ENCODE results near the gene REM2. TPM values are rescaled to one million over a fixed set of nuclear protein-coding genes. Genes with fewer than 3 reads are reported as not detected.
"Not testable (repeated sequence)": the region's sequence is repeated elsewhere in the genome, so short reads cannot be mapped to it uniquely, and the experiment has no call there.

Gene REM2
- total RNA-seq, 2 experiments from 2014 or later: 0.98 to 1.2 TPM

DNA sequence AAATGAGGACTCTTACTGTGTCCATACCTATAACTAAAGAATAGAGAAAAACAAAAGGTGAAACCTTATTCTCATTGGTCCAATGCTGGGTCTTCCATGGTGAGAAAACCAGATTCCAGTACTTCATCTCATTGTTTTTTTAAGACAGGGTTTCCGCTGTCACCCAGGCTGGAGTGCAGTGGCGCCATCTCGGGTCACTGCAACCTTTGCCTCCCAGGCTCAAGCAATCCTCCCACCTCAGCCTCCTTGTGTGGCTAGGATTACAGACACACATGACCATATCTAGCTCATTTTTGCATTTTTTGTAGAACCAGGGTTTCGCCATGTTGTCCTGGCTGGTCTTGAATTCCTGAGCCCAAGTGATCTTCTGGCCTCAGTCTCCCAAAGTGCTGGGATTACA is 22.6 kb downstream of the REM2 start:
- Mint-ChIP-seq H3K9me3 (no peaks in the 10 kb centered on the region), H3K27ac (no peak overlapping the region), H3K36me3 (ENCODE audit: low read depth) (peaks cover 68% of the 10 kb centered on the region), H3K27me3 (no peaks in the 10 kb centered on the region), H3K4me1 (peaks cover 16% of the 10 kb centered on the region), H3K4me3 (no peak overlapping the region)
- DNase-seq: no peak
- ChIA-PET CTCF (interaction anchor here (1.1 kb wide), 1 partner anchor 10 kb away, joined by 3 read pairs; no protein-coding TSS in a partner anchor), POLR2A (interaction anchor here (1.4 kb wide), 1 partner anchor 12 kb away, joined by 5 read pairs; no protein-coding TSS in a partner anchor)

DNA sequence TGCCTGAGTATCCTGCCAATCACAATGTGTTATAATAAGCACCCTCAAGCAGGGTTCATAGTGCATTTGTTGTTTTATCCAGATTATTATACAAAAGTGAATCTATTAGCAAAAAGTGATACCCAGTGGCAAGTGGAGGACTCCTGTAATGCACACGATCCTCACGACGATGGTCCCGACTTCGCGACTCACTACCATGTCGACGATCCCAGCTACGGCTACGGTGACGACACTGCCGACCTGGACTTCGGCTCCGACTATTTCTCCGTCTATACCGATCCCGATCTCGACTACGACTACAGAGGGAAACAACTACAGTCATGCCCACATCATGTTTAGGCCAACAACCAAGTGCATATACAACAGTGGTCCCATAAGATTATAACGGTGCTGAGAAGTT is 23.1 kb downstream of the REM2 start:
- Mint-ChIP-seq H3K4me1 (peaks cover 12% of the 10 kb centered on the region), H3K9me3 (no peaks in the 10 kb centered on the region), H3K36me3 (ENCODE audit: low read depth) (peaks cover 65% of the 10 kb centered on the region), H3K4me3 (no peak overlapping the region), H3K27me3 (no peaks in the 10 kb centered on the region), H3K27ac (no peak overlapping the region)
- CTCF ChIA-PET: interaction anchor here (1.1 kb wide), 1 partner anchor 10 kb away, joined by 3 read pairs; no protein-coding TSS in a partner anchor
- POLR2A ChIA-PET: interaction anchor here (1.4 kb wide), 1 partner anchor 12 kb away, joined by 5 read pairs; no protein-coding TSS in a partner anchor
- no peak for DNase-seq

DNA sequence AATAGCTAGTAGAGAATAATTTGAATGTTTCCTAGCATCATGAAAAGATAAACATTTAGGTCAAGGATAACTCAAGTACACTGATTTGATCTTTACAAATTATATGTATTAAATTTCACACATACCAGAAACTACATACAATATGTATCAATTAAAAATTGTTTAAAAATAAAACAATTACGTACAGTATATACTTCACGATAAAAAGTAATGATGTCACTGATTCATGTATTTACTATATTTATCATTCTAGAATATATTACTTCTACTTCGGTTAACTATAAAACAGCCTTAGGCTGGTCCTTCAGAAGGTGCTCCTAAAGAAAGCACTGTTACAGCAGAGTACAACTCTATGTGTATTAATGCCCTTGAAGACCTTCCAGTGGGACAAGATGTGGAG is 24.4 kb downstream of the REM2 start:
- no peak overlapping the region for H3K4me3 Mint-ChIP-seq
- peaks cover 64% of the 10 kb centered on the region for H3K36me3 Mint-ChIP-seq (ENCODE audit: low read depth)
- H3K4me1 Mint-ChIP-seq: peaks cover 17% of the 10 kb centered on the region
- ChIA-PET CTCF (interaction anchor here (1.7 kb wide), 1 partner anchor 35 kb away, joined by 5 read pairs; no protein-coding TSS in a partner anchor), POLR2A (interaction anchor here (1.6 kb wide), 1 partner anchor 12 kb away, joined by 6 read pairs; the partner anchor contains the start of gene RBM23)
- DNase-seq: no peak
- H3K27me3 Mint-ChIP-seq: no peaks in the 10 kb centered on the region
- no peaks in the 10 kb centered on the region for H3K9me3 Mint-ChIP-seq
- no peak overlapping the region for H3K27ac Mint-ChIP-seq

GRCh38 chr14:22908601-22909000 is 25.6 kb downstream of the REM2 start:
- peaks cover 65% of the 10 kb centered on the region for H3K36me3 Mint-ChIP-seq (ENCODE audit: low read depth)
- no peaks in the 10 kb centered on the region for H3K9me3 Mint-ChIP-seq
- CTCF ChIA-PET: interaction anchor here (0.6 to 1.7 kb wide), 3 partner anchors 22 to 81 kb away, joined by 3 to 5 read pairs (median 3); no protein-coding TSS in a partner anchor
- H3K4me1 Mint-ChIP-seq: peaks cover 18% of the 10 kb centered on the region
- DNase-seq: no peak
- no peak overlapping the region for H3K4me3 Mint-ChIP-seq
- H3K27me3 Mint-ChIP-seq: no peaks in the 10 kb centered on the region
- no peak overlapping the region for H3K27ac Mint-ChIP-seq
- POLR2A ChIA-PET: interaction anchor here (1.6 kb wide), 1 partner anchor 10 kb away, joined by 6 read pairs; the partner anchor contains the start of gene RBM23

DNA sequence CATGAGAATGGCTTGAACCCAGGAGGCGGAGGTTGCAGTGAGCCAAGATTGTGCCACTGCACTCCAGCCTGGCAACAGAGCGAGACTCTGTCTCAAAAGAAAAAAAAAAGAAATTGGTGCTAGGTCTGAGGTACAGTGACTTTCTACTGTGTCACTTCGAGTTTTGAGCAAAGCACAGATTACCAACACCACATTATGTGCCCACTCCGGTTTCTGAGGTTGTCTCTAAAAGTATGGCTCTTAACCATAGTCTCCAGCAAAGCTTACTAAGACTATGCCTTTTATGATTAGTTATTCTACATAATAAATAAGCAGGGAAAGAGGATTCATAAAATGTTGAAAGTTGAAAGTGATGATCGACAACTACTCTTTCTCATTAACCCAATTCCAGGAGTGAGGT is 27.9 kb downstream of the REM2 start:
- no peak overlapping the region for H3K4me3 Mint-ChIP-seq
- no peaks in the 10 kb centered on the region for H3K27me3 Mint-ChIP-seq
- H3K4me1 Mint-ChIP-seq: peaks cover 24% of the 10 kb centered on the region
- no peak for DNase-seq
- no peaks in the 10 kb centered on the region for H3K9me3 Mint-ChIP-seq
- H3K36me3 Mint-ChIP-seq (ENCODE audit: low read depth): peaks cover 48% of the 10 kb centered on the region
- no peak overlapping the region for H3K27ac Mint-ChIP-seq
- ChIA-PET CTCF (interaction anchor here (0.8 kb wide), 1 partner anchor 11 kb away, joined by 3 read pairs; no protein-coding TSS in a partner anchor), POLR2A (interaction anchor here (0.7 to 1.0 kb wide), 3 partner anchors 9 to 39 kb away, joined by 3 read pairs; partner anchors contain the start of genes LRP10 and RBM23)

GRCh38 chr14:22914836-22915235 is 31.8 kb downstream of the REM2 start:
- POLR2A ChIA-PET: interaction anchor here (1.3 kb wide), 1 partner anchor 15 kb away, joined by 4 read pairs; the partner anchor contains the start of gene PRMT5
- H3K9me3 Mint-ChIP-seq, H3K27me3 Mint-ChIP-seq, H3K4me3 Mint-ChIP-seq, H3K27ac Mint-ChIP-seq, DNase-seq: not testable (repeated sequence)
- CTCF ChIA-PET: interaction anchor here (2.5 to 3.5 kb wide), 2 partner anchors 14 to 72 kb away, joined by 9 to 10 read pairs; no protein-coding TSS in a partner anchor
- H3K36me3 Mint-ChIP-seq (ENCODE audit: low read depth): peaks cover 40% of the 10 kb centered on the region
- H3K4me1 Mint-ChIP-seq: peaks cover 44% of the 10 kb centered on the region

GRCh38 chr14:22915886-22916521 is 33.0 kb downstream of the REM2 start:
- H3K36me3 Mint-ChIP-seq (ENCODE audit: low read depth): peaks cover 44% of the 10 kb centered on the region
- no peaks in the 10 kb centered on the region for H3K9me3 Mint-ChIP-seq
- CTCF ChIA-PET: interaction anchor here (0.7 to 5.8 kb wide), 10 partner anchors 10 to 161 kb away, joined by 3 to 49 read pairs (median 5); partner anchors contain the start of genes LRP10 and PRMT5

GRCh38 chr14:22918804-22919600 is 36.0 kb downstream of the REM2 start, which contains the start of gene RBM23:
RBM23 (minus strand) TSS chr14:22919149.
- DNase-seq: peak; percentile 100
- Mint-ChIP-seq H3K27me3 (no peaks in the 10 kb centered on the region), H3K36me3 (ENCODE audit: low read depth) (peaks cover 50% of the 10 kb centered on the region), H3K4me3 (peak within 1 kb of the TSS; percentile 90), H3K4me1 (peaks cover 42% of the 10 kb centered on the region), H3K27ac (peak within 1 kb of the TSS; percentile 98), H3K9me3 (no peaks in the 10 kb centered on the region)
- ChIA-PET CTCF (interaction anchor here (0.6 to 5.8 kb wide), 21 partner anchors 9 to 349 kb away, joined by 3 to 49 read pairs (median 6); partner anchors contain the start of genes LRP10, OXA1L and PRMT5), POLR2A (interaction anchor here (0.7 to 4.1 kb wide), 29 partner anchors 8 to 1464 kb away, joined by 3 to 80 read pairs (median 6); partner anchors contain the start of genes ACIN1, C14orf119, CDH24 and CHD8)

More at GRCh38 chr14:22915886-22916521, 33.0 kb downstream of the REM2 start:
- POLR2A ChIA-PET: interaction anchor here (0.9 to 1.3 kb wide), 6 partner anchors 12 to 41 kb away, joined by 3 to 4 read pairs (median 3); partner anchors contain the start of genes HAUS4 and PRMT5
- no peak overlapping the region for H3K4me3 Mint-ChIP-seq
- H3K4me1 Mint-ChIP-seq: peaks cover 50% of the 10 kb centered on the region
- no peaks in the 10 kb centered on the region for H3K27me3 Mint-ChIP-seq
- H3K27ac Mint-ChIP-seq: no peak overlapping the region
- DNase-seq: no peak

- H3K4me3 Mint-ChIP-seq: peak overlapping the region; percentile 90
- H3K9me3 Mint-ChIP-seq: no peaks in the 10 kb centered on the region
- DNase-seq: no peak
- POLR2A ChIA-PET: interaction anchor here (0.9 to 4.1 kb wide), 21 partner anchors 9 to 1464 kb away, joined by 3 to 80 read pairs (median 9); partner anchors contain the start of genes ACIN1, C14orf119, CDH24 and CHD8
- H3K27ac Mint-ChIP-seq: peak overlapping the region; percentile 98
- H3K36me3 Mint-ChIP-seq (ENCODE audit: low read depth): peaks cover 55% of the 10 kb centered on the region
- peaks cover 40% of the 10 kb centered on the region for H3K4me1 Mint-ChIP-seq
- no peaks in the 10 kb centered on the region for H3K27me3 Mint-ChIP-seq
- CTCF ChIA-PET: interaction anchor here (0.6 to 5.8 kb wide), 14 partner anchors 8 to 349 kb away, joined by 3 to 49 read pairs (median 6); partner anchors contain the start of genes LRP10, OXA1L and PRMT5
Measured at GRCh38 chr14:22919601-22919921, 36.5 kb downstream of the REM2 start.

- ChIA-PET POLR2A (interaction anchor here (1.4 to 4.1 kb wide), 4 partner anchors 8 to 363 kb away, joined by 4 to 80 read pairs (median 18); partner anchors contain the start of genes OXA1L and PRMT5), CTCF (interaction anchor here (0.5 to 5.8 kb wide), 3 partner anchors 9 to 148 kb away, joined by 3 to 49 read pairs (median 17); partner anchors contain the start of gene PRMT5)
- Mint-ChIP-seq H3K36me3 (ENCODE audit: low read depth) (peaks cover 56% of the 10 kb centered on the region), H3K27me3 (no peaks in the 10 kb centered on the region), H3K9me3 (no peaks in the 10 kb centered on the region), H3K4me3 (no peak overlapping the region), H3K27ac (peak overlapping the region; percentile 17), H3K4me1 (peaks cover 38% of the 10 kb centered on the region)
- no peak for DNase-seq
Measured at GRCh38 chr14:22920697-22921096, 37.7 kb downstream of the REM2 start.

DNA sequence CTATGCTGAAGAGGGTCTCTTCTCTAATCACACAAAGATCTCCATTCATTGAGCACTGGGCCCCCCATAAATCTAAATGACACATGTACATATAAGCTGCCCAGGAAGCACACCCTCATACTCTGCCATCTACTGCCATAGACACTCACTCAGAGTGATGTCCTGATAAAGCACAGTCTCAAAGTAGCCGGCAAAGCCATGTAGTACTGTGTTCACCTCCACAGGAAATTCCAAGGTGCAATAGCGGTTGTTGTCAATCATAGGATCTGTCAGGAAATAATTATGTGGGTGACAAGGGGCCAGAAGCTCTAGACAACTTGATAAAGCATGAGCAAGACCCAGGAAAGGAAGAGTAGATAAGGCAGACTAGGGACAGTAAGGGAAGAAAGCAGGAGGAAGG is 39.3 kb downstream of the REM2 start:
- H3K27me3 Mint-ChIP-seq: no peaks in the 10 kb centered on the region
- CTCF ChIA-PET: interaction anchor here (0.6 kb wide), 1 partner anchor 49 kb away, joined by 4 read pairs; no protein-coding TSS in a partner anchor
- H3K36me3 Mint-ChIP-seq (ENCODE audit: low read depth): peaks cover 65% of the 10 kb centered on the region
- no peak overlapping the region for H3K4me3 Mint-ChIP-seq
- H3K4me1 Mint-ChIP-seq: peaks cover 41% of the 10 kb centered on the region
- no peaks in the 10 kb centered on the region for H3K9me3 Mint-ChIP-seq
- DNase-seq: no peak
- H3K27ac Mint-ChIP-seq: no peak overlapping the region
- POLR2A ChIA-PET: no interaction called here

DNA sequence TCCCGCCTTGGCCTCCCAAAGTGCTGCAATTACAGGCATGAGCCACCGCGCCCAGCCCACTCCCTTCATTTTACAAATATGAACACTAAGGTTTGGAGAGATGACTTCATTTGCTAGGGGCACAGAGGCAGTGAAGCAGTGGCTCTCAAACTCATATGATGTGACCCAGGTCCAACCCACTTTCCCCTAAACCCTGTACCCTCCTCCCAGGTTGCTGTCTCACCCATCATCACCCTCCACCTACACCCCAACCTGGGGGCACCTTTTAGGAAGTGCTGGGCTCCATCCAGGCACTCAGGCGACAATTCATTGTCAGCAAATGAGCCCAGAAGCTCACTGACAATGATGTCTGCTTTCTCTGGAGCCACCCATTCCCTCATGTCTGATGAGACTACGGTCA is 40.7 kb downstream of the REM2 start:
- ChIA-PET POLR2A (no interaction called here), CTCF (no interaction called here)
- H3K36me3 Mint-ChIP-seq (ENCODE audit: low read depth): peaks cover 60% of the 10 kb centered on the region
- H3K27me3 Mint-ChIP-seq: no peaks in the 10 kb centered on the region
- peaks cover 36% of the 10 kb centered on the region for H3K4me1 Mint-ChIP-seq
- DNase-seq: no peak
- no peaks in the 10 kb centered on the region for H3K9me3 Mint-ChIP-seq
- H3K27ac Mint-ChIP-seq: no peak overlapping the region
- H3K4me3 Mint-ChIP-seq: no peak overlapping the region
